ENCODE results near the gene COPS2. TPM values are rescaled to one million over a fixed set of nuclear protein-coding genes. Genes with fewer than 3 reads are reported as not detected.

Gene COPS2
- total RNA-seq, 1 experiment from 2014 or later: 86.5 TPM

DNA sequence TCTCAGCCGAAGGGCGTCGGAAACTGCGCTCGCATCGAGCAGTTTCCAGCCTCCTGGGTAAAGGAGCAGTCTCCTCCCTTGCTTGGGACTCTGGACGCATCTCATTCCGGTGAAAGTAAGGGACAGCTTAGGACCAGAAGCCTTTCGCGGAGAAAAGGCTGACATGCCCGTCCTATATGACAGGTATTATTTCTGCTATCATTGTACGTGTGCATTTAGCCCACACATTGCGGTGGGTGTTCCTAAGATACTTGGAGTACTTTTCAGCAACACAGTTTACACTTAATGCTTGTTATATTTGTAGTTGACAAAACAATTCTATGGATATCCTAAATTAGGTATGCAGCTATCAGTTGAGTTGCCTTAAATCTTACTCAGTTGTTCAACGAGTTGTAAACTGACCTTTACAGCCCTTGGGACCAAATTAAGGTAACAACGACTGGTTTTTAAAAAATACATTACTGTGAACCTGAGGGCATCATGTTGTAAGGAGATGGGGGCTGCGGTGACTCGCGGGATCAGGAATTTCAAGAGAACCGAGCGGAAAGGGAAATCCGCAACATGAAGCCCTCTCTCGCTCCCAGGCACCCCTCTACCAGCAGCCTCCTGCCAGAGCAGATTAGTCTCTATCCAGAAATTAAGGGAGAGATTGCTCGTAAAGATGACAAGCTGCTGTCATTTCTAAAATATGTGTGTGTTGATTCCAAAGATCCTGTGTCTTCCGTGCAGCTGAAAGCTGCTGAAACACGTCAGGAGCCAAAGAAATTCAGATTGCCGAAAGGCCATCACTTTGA, 632 bp upstream of the COPS2 start:
- peak; percentile 42 for DNase-seq (ENCODE audit: low read depth)

DNA sequence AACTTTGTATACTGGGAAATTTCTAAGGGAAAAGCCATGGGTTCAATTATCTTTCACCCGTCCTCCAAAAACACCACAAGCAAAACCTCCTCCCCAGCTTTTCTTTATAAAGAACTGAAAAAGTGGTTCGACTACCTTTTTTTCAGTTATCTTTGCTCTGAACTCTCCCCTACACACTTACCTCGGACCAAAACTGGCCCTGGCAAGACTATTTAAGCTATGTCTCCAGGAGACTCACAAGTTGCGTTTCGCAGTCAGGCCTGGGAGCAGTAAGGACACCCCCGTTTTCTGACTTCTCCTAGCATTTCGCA, 645 bp downstream of the COPS2 start:
- DNase-seq (ENCODE audit: low read depth): no peak

DNA sequence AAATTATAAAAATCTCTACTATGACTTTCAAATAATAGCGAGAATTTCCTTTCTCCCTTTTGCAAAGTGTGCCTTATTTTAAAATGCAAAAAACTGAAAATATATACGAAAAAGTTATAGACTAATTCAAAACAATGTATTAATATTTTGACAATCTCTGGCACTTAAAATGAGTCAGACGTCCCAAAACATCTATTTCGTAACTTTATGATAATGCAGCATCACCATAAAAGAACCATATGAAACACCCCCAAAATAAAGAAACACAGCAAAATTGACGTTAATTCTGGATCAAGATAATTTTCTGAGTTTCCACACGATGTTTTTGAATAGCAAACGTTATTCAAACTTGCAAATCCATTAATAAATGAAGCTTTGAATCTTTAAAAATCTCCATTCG, 1.0 kb downstream of the COPS2 start:
- DNase-seq (ENCODE audit: low read depth): no peak

- DNase-seq (ENCODE audit: low read depth): no peak
Observed at GRCh38 chr15:49152552-49153312, 2.7 kb downstream of the COPS2 start.

DNA sequence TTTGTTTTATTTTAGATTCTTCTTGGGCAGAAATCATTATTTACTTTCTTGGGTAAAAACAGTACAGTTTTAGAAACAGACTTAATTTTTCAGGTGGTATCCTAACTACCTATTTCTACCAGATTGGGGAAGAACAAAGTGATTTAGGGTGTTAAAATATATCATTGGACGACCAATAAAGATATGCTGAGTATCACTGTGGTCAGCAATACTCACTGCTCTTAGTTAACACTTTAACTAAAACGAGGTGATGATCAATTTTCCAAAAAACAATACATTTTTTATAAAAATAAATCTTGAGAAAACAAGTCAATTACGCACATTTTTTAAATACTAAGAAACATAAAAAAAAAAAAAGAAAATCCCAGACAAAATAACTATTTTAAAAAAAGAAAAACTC, 3.6 kb downstream of the COPS2 start:
- no peak for DNase-seq (ENCODE audit: low read depth)

- DNase-seq (ENCODE audit: low read depth): no peak
Observed at GRCh38 chr15:49148727-49149126, 6.7 kb downstream of the COPS2 start.

DNA sequence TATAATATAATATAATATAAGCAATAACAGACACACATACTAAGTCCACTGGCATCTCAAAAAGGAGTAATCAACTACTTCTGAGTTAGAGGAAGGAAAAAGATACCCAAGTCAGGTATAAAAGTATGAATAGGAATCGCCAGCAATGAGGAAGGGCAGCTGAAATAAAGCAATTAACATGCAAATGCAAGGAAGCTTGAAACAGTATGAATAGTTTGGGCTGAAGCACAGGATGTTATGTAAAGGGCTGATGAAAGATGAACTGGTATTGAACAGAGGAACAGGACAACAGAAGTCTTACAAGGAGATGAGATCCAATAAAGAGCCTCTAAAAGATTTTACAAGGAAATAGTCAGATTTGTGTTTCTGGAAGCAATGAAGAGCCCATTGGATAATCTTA, 7.1 kb downstream of the COPS2 start:
- no peak for DNase-seq (ENCODE audit: low read depth)

- DNase-seq (ENCODE audit: low read depth): peak; percentile 58
Observed at GRCh38 chr15:49145651-49146609, 9.5 kb downstream of the COPS2 start.

GRCh38 chr15:49137861-49138260, 17.5 kb downstream of the COPS2 start:
- DNase-seq (ENCODE audit: low read depth): no peak

DNA sequence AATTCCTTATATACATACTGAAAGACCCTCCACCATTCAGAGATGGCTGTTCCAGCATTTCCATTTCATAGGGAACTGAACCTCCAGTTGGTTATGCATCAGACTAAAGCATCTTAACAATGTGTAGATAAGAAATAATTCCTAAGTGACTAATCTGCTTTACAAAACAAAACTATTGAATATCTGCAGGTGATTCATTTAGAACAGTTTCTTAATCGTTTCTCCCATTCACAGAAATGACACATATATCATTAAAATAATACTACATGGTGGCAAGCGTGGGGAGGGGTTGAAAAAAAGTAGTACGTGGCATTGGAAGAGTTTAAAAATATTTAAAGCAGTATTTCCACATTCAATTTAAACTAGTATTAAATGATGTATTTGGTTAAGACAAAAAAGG, 19.5 kb downstream of the COPS2 start:
- peak; percentile 54 for DNase-seq (ENCODE audit: low read depth)

DNA sequence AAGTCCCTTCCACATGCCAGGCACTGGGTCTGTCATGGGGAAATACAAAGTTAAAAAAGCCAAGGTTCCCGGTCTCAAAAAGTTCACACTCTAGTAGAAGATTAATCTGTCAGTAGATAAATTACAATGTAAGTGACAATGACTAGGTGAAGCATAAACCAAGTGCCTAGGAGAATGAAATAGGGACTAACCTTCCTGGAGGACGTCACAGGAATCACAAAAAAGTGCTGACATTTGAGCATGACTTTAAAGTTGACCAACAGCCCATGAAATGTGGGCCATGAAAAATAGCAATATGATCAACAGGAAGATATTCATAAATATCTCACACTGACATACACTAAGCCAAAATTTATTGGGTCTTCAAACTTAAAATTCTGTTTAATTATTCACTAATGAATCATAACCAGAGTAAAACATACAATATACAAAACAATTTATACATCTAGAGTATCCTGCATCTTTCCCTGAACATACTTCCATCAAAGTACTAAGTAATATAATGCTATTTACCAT, 20.0 kb downstream of the COPS2 start:
- DNase-seq (ENCODE audit: low read depth): no peak

GRCh38 chr15:49134683-49135341, 20.6 kb downstream of the COPS2 start:
- DNase-seq (ENCODE audit: low read depth): no peak

DNA sequence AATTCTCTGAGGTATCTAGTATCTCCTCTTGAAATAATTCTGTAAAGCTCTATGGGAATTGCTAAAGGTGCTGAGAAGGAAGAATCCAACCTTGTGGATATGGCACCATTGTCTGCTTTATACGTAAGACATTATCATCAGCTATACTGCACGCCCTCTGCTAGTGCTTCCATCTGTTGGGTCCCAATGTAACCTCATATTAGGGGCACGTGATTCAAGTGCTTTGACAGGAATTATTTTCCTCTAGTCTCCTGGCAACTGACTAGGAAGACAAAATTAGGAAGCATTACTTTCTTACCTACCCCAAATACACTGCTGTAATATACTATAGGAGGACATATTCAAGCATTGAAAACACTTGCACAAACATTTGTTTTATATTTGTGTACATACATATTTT, 24.0 kb downstream of the COPS2 start:
- no peak for DNase-seq (ENCODE audit: low read depth)

- DNase-seq (ENCODE audit: low read depth): no peak
Observed at GRCh38 chr15:49124371-49124770, 31.0 kb downstream of the COPS2 start.

GRCh38 chr15:49122541-49123062, 32.8 kb downstream of the COPS2 start:
- DNase-seq (ENCODE audit: low read depth): no peak

GRCh38 chr15:49121901-49122300, 33.5 kb downstream of the COPS2 start:
- no peak for DNase-seq (ENCODE audit: low read depth)

DNA sequence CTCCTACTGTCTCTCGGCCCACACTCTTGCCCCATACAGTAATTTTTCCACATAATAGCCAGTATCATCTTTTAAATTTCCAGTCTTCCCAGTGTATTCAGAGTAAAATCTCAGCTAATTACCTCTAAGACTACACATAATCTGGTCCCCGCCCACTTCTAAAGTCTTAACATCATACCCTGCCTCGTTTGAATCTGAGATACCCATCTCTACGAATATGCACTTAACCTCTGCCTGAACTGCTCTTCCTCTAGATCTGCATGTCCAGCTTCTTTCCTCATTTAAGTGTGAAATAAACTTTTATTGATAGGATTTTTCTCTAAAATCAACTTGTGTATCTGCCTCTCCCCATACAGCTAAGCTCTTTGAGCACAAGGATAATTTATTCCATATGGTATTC, 34.6 kb downstream of the COPS2 start:
- no peak for DNase-seq (ENCODE audit: low read depth)

DNA sequence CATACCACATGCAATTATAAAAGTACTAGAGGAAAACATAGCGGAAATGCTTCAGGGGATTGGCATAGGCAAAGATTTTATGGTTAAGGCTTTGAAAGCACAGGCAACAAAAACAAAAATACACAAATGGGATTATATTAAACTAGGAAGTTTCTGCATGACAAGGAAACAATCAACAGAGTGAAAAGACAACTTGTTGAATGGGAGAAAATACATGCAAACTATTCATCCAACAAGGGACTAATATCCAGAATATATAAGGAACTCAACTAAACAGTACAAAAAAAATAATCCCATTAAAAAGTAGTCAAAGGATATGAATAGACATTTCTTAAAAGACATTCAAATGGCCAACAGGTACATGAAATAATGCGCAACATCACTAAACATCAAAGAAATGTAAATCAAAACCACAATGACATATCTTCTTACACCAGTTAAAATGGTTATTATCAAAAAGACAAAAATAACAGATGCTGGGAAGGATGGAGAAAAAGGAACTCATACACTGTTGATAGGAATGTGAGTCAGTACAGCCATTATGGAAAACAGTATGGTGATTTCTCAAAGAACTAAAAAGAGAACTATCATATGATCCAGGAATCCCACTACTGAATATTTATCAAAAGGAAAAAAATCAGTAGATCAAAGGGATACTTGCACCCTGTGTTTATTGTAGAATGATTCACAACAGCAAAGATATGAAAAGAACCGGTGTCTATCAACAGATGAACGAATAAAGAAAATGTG, 39.1 kb downstream of the COPS2 start:
- DNase-seq (ENCODE audit: low read depth): no peak

GRCh38 chr15:49115062-49115461, 40.3 kb downstream of the COPS2 start:
- DNase-seq (ENCODE audit: low read depth): no peak

GRCh38 chr15:49110158-49110944, 45.0 kb downstream of the COPS2 start:
- no peak for DNase-seq (ENCODE audit: low read depth)
